Activated CD8-positive, alpha-beta T cell treated with anti-CD3 and anti-CD28 coated beads for 36 hours (primary cell): Measurements from ENCODE around the gene C1QTNF6. TPM values are rescaled to one million over a fixed set of nuclear protein-coding genes. Genes with fewer than 3 reads are reported as not detected.
A peak's percentile ranks its signal among the peaks of the same experiment; 100 is the strongest.

Experiments
- ATAC-seq: fragments of 200-7000 bp; cut with Tn5 transposase; one replicate; pipeline ENCODE4 v1.10.0; 2021; ENCODE audit warnings: mild to moderate bottlenecking, moderate library complexity
- CTCF ChIA-PET: fragments of 350-600 bp; sonication (Branson Sonifier 250); formaldehyde crosslinking; loops from one replicate; lab custom pipeline; 2021; ENCODE audit warnings: antibody characterized with exemption; lab: Charles Lee
- POLR2A ChIA-PET: fragments of 350-600 bp; sonication (Branson Sonifier 250); formaldehyde crosslinking; loops from one replicate; lab custom pipeline; 2021; ENCODE audit warnings: antibody characterized with exemption; lab: Charles Lee
- DNase-seq: peaks from one replicate; pipeline ENCODE4 v3.0.0-alpha.2; 2020
- H3K27ac Mint-ChIP-seq: one replicate; pipeline ENCODE4 v1.8.0; 2021; ENCODE audit warnings: mild to moderate bottlenecking, mixed read lengths
- H3K27me3 Mint-ChIP-seq: one replicate; pipeline ENCODE4 v1.8.0; 2021; ENCODE audit warnings: mixed read lengths
- H3K36me3 Mint-ChIP-seq: one replicate; pipeline ENCODE4 v1.8.0; 2021; ENCODE audit warnings: low read depth, mixed read lengths
- H3K4me1 Mint-ChIP-seq: one replicate; pipeline ENCODE4 v1.8.0; 2021; ENCODE audit warnings: low read depth, mixed read lengths
- H3K4me3 Mint-ChIP-seq: one replicate; pipeline ENCODE4 v1.8.0; 2021; ENCODE audit warnings: mild to moderate bottlenecking, moderate library complexity, mixed read lengths
- H3K9me3 Mint-ChIP-seq: one replicate; pipeline ENCODE4 v1.8.0; 2021; ENCODE audit warnings: mixed read lengths
- CTCF ChIP-seq: fragments of 200-600 bp; IDR thresholded peaks from one replicate; pipeline ENCODE4 v1.8.0; 2022; ENCODE audit warnings: antibody characterized with exemption, mild to moderate bottlenecking
- intact Hi-C: fragments of 100-400 bp; cut with micrococcal nuclease; formaldehyde crosslinking; loops from one replicate; pipeline ENCODE4 v1.10.0; 2022
- total RNA-seq, 2 experiments: library from RNA; stranded (reverse); gene quantifications; one replicate each; pipeline ENCODE4 v1.2.3, GENCODE V29; 2021

C1QTNF6 gene
- total RNA-seq, 2 experiments from 2014 or later, result 6.4 TPM

GRCh38 chr22:37162221-37163095 is 25.6 kb downstream of the C1QTNF6 start:
- intact Hi-C loops, result no loop called here
- Mint-ChIP-seq H3K27me3 (no peaks in the 10 kb centered on the region), H3K27ac (peak overlapping the region; percentile 84), H3K9me3 (peaks cover 5% of the 10 kb centered on the region), H3K4me3 (peak overlapping the region; percentile 31), H3K4me1 (peaks cover 88% of the 10 kb centered on the region), H3K36me3 (peaks cover 1% of the 10 kb centered on the region)
- ATAC-seq (peak; percentile 68), DNase-seq (peak; percentile 93)
- no peak for TF ChIP-seq CTCF
- CTCF ChIA-PET, result interaction anchor here (0.8 to 8.8 kb wide), 19 partner anchors 12 to 120 kb away, joined by 3 to 119 read pairs (median 4); partner anchors contain the start of genes CYTH4 and IL2RB
- POLR2A ChIA-PET, result interaction anchor here (0.6 to 8.1 kb wide), 27 partner anchors 10 to 302 kb away, joined by 3 to 122 read pairs (median 4); partner anchors contain the start of genes IL2RB, NCF4 and RAC2

DNA sequence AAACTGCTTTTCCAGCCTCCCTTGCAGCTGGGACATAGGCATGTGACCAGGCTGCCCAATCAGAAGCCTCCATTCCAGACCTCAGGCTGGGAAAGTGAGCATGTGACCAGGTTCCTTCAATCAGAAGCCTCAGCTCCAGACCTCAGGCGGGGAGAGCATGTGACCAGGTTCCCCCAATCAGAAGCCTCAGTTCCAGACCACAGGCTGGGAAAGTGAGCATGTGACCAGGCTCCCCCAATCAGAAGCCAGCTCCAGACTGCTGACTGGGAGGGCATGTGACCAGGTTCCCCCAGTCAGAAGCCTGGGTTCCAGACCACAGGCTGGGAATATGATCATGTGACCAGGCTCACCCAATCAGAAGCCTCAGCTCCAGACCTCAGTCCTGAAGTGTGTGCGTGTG is 26.6 kb downstream of the C1QTNF6 start:
- Mint-ChIP-seq H3K27me3 (no peaks in the 10 kb centered on the region), H3K9me3 (peaks cover 5% of the 10 kb centered on the region), H3K27ac (peak overlapping the region; percentile 84), H3K4me1 (peaks cover 89% of the 10 kb centered on the region), H3K36me3 (peaks cover 1% of the 10 kb centered on the region), H3K4me3 (peak overlapping the region; percentile 31)
- ATAC-seq, result no peak
- DNase-seq, result peak; percentile 62
- intact Hi-C loops, result no loop called here
- POLR2A ChIA-PET, result interaction anchor here (1.1 to 8.1 kb wide), 10 partner anchors 12 to 83 kb away, joined by 3 to 122 read pairs (median 8); partner anchors contain the start of genes IL2RB and RAC2
- no peak for TF ChIP-seq CTCF
- CTCF ChIA-PET, result interaction anchor here (0.9 to 8.8 kb wide), 9 partner anchors 11 to 83 kb away, joined by 3 to 119 read pairs (median 5); partner anchors contain the start of gene IL2RB

- peaks cover 89% of the 10 kb centered on the region for H3K4me1 Mint-ChIP-seq
- TF ChIP-seq CTCF, result no peak
- ChIA-PET POLR2A (interaction anchor here (8.1 kb wide), 1 partner anchor 10 kb away, joined by 122 read pairs; the partner anchor contains the start of gene IL2RB), CTCF (interaction anchor here (0.8 to 8.8 kb wide), 5 partner anchors 9 to 304 kb away, joined by 3 to 119 read pairs (median 6); partner anchors contain the start of gene IL2RB)
- H3K36me3 Mint-ChIP-seq, result peaks cover 1% of the 10 kb centered on the region
- H3K27ac Mint-ChIP-seq, result peak overlapping the region; percentile 28
- peaks cover 8% of the 10 kb centered on the region for H3K9me3 Mint-ChIP-seq
- no peak overlapping the region for H3K4me3 Mint-ChIP-seq
- no peaks in the 10 kb centered on the region for H3K27me3 Mint-ChIP-seq
- intact Hi-C loops, result no loop called here
- no peak for ATAC-seq
- DNase-seq, result no peak
Measured at GRCh38 chr22:37160027-37160426, 28.0 kb downstream of the C1QTNF6 start.

DNA sequence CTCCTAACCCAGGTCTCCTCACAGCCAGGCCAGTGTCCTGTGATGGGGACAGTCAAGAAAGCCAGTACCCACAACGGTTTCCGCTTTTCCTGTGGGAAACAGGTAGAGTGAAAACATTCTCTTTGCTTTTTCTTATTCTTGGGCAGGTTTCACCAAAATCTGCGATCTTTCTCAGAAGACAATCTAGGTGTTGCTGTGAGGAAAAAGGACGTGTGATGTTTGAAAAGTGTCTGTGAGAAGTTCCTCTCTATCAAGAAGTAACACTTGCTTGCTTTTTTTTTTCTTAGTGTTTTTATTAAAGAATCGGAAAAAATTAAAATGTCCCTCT is 29.1 kb downstream of the C1QTNF6 start:
- no peaks in the 10 kb centered on the region for H3K27me3 Mint-ChIP-seq

More for the DNA sequence above, 29.1 kb downstream of the C1QTNF6 start:
- Mint-ChIP-seq H3K9me3 (peaks cover 9% of the 10 kb centered on the region), H3K27ac (peak overlapping the region; percentile 43), H3K4me1 (peaks cover 82% of the 10 kb centered on the region), H3K4me3 (no peak overlapping the region), H3K36me3 (peaks cover 3% of the 10 kb centered on the region)
- TF ChIP-seq CTCF, result no peak
- ChIA-PET CTCF (no interaction called here), POLR2A (interaction anchor here (1.8 kb wide), 1 partner anchor 10 kb away, joined by 9 read pairs; the partner anchor contains the start of gene IL2RB)
- intact Hi-C loops, result no loop called here
- ATAC-seq (no peak), DNase-seq (no peak)
